Muscle layer of duodenum (tissue), 2 donors: ENCODE data around the gene MUSK.
"Not testable (repeated sequence)": the region's sequence is repeated elsewhere in the genome, so short reads cannot be mapped to it uniquely, and the experiment has no call there.

Experiments used
- H3K27ac ChIP-seq: one replicate; pipeline ENCODE4 v1.7.0; 2013; ENCODE audit warnings: mild to moderate bottlenecking, low read length
- H3K27me3 ChIP-seq: one replicate; pipeline ENCODE4 v1.7.0; 2013; ENCODE audit warnings: low read depth, mild to moderate bottlenecking, control low read depth, low read length
- H3K36me3 ChIP-seq, 2 donors: one replicate each; pipeline ENCODE4 v1.7.0; 2013; ENCODE audit warnings: low read length in 2 of 2, control low read depth in 1 of 2, mild to moderate bottlenecking in 1 of 2; ENCODE audit not compliant: insufficient read depth in 2 of 2, control insufficient read depth in 1 of 2
- H3K4me1 ChIP-seq, 2 donors: one replicate each; pipeline ENCODE4 v1.7.0; 2013; ENCODE audit warnings: low read length in 2 of 2, mild to moderate bottlenecking in 2 of 2, control low read depth in 1 of 2, moderate library complexity in 1 of 2; ENCODE audit not compliant: insufficient read depth in 2 of 2, control insufficient read depth in 1 of 2
- H3K4me3 ChIP-seq, 2 donors: one replicate each; pipeline ENCODE4 v1.7.0; 2013; ENCODE audit warnings: low read length in 2 of 2, low read depth in 1 of 2, mild to moderate bottlenecking in 1 of 2
- H3K9me3 ChIP-seq, 2 donors: one replicate each; pipeline ENCODE4 v1.7.0; 2013; ENCODE audit warnings: low read length in 2 of 2, control low read depth in 1 of 2, mild to moderate bottlenecking in 1 of 2; ENCODE audit not compliant: control insufficient read depth in 1 of 2
- donor health status: healthy.

The MUSK gene

DNA sequence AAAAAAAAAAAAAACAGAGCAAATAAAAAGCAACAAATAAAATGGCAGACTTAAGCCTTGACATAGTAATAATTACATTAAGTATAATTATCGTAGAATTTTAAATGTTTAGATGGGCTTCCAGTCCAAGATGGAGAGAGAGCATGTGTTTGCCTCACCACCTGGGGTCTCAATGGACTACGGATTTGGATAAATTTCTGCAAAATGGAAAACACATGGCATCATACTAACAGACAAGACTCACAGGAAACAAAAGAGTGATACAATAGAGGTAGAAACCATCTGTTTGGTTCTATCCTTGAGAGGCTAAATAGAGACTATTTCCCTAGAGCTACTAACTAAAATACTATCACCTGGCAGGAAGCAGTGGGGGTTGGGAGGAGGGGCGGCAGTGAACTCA lies 144.3 kb downstream of the MUSK start:
- Histone ChIP-seq H3K27me3 (no peaks in the 10 kb centered on the region), H3K36me3 (no peaks in the 10 kb centered on the region), H3K4me1 (no peaks in the 10 kb centered on the region), H3K27ac (no peak overlapping the region), H3K9me3 (no peaks in the 10 kb centered on the region), H3K4me3 (no peak overlapping the region)

- H3K36me3 ChIP-seq = no peaks in the 10 kb centered on the region
- no peaks in the 10 kb centered on the region for H3K27me3 ChIP-seq
- no peak overlapping the region for H3K27ac ChIP-seq
- H3K4me1 ChIP-seq = no peaks in the 10 kb centered on the region
- H3K4me3 ChIP-seq = no peak overlapping the region
- no peaks in the 10 kb centered on the region for H3K9me3 ChIP-seq
These were observed 145.6 kb downstream of the MUSK start for GRCh38 chr9:110814159-110814558.

GRCh38 chr9:110815361-110815760 lies 146.8 kb downstream of the MUSK start:
- no peaks in the 10 kb centered on the region for H3K36me3 ChIP-seq
- H3K27me3 ChIP-seq = no peaks in the 10 kb centered on the region
- H3K27ac ChIP-seq = no peak overlapping the region
- H3K9me3 ChIP-seq = no peaks in the 10 kb centered on the region
- no peaks in the 10 kb centered on the region for H3K4me1 ChIP-seq
- no peak overlapping the region for H3K4me3 ChIP-seq

- Histone ChIP-seq H3K9me3 (no peaks in the 10 kb centered on the region), H3K27ac (no peak overlapping the region), H3K27me3 (no peaks in the 10 kb centered on the region), H3K4me3 (no peak overlapping the region), H3K4me1 (no peaks in the 10 kb centered on the region), H3K36me3 (no peaks in the 10 kb centered on the region)
These were observed 151.8 kb downstream of the MUSK start for GRCh38 chr9:110820381-110820780.

DNA sequence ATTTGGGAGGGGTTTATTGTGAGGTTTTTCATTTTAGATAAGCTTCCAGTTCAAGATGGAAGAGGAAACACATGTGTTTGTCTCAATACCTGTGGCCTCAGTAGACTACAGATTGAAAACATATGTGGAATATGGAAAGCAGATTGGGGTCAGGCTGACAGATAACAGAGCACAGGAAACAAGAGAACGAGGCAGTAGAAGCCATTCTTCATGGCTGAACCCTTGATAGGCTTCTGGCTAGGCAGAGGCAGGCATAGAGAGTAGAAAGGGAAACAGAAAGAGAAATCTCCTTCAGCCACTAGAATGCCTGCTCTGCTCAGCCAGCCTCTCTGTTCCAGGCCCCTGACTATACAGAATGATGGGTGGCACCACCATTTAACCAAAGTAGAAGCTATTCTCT lies 152.5 kb downstream of the MUSK start:
- no peak overlapping the region for H3K27ac ChIP-seq
- H3K27me3 ChIP-seq = no peaks in the 10 kb centered on the region
- H3K4me1 ChIP-seq = no peaks in the 10 kb centered on the region
- no peak overlapping the region for H3K4me3 ChIP-seq
- no peaks in the 10 kb centered on the region for H3K36me3 ChIP-seq
- no peaks in the 10 kb centered on the region for H3K9me3 ChIP-seq

- H3K9me3 ChIP-seq, H3K4me1 ChIP-seq, H3K27me3 ChIP-seq, H3K4me3 ChIP-seq, H3K27ac ChIP-seq, H3K36me3 ChIP-seq: not testable (repeated sequence)
These were observed 156.5 kb downstream of the MUSK start for GRCh38 chr9:110825129-110825528.

- H3K4me1 ChIP-seq = no peaks in the 10 kb centered on the region
- no peak overlapping the region for H3K27ac ChIP-seq
- no peaks in the 10 kb centered on the region for H3K36me3 ChIP-seq
- no peak overlapping the region for H3K4me3 ChIP-seq
- no peaks in the 10 kb centered on the region for H3K27me3 ChIP-seq
- H3K9me3 ChIP-seq = no peaks in the 10 kb centered on the region
These were observed 157.4 kb downstream of the MUSK start for GRCh38 chr9:110825950-110826349.

GRCh38 chr9:110826400-110826799 lies 157.8 kb downstream of the MUSK start:
- not testable (repeated sequence) for H3K36me3 ChIP-seq, H3K4me1 ChIP-seq, H3K9me3 ChIP-seq, H3K27me3 ChIP-seq, H3K4me3 ChIP-seq, H3K27ac ChIP-seq

- H3K36me3 ChIP-seq = no peaks in the 10 kb centered on the region
- no peaks in the 10 kb centered on the region for H3K4me1 ChIP-seq
- no peak overlapping the region for H3K4me3 ChIP-seq
- H3K27ac ChIP-seq = no peak overlapping the region
- H3K9me3 ChIP-seq = no peaks in the 10 kb centered on the region
- H3K27me3 ChIP-seq = no peaks in the 10 kb centered on the region
These were observed 159.7 kb downstream of the MUSK start for GRCh38 chr9:110828264-110828663.

DNA sequence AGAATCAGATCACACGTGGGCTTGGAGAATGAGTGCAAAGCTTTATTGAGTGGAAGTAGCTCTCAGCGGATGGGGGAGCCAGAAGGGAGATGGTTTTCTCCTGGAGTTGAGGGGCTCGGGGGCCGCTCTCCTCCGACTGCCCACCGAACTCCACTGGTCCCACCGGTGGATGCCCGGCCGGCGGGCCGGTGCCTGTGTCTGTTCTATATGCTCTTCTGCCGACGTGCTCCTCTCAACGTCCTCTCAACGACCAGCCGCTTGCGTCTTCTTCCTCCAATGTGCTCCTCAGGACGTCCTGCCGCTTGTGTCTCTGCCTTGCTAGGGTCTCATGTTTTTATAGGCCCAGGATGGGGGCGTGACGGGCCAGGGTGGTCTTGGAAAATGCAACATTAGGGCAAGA lies 161.9 kb downstream of the MUSK start:
- Histone ChIP-seq H3K27ac (no peak overlapping the region), H3K4me3 (no peak overlapping the region), H3K9me3 (no peaks in the 10 kb centered on the region), H3K36me3 (no peaks in the 10 kb centered on the region), H3K4me1 (no peaks in the 10 kb centered on the region), H3K27me3 (no peaks in the 10 kb centered on the region)

DNA sequence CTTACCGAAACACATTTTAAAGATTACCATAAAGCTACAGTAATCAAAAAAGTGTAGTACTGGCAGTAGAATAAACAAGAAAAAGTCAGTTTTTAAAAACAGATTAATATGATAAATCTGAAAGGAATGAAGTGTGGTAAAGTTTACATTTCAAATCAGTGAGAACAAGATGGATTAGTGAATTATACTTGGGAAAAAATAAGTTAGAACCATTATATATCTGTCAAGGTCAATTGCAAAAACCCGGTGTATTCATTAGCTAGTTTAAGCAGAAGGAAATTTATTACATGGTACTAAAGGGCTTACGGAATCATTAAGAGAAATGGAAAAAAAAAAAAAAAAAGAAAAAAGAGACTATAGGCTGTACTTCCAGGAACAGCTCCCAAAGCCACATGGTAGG lies 164.3 kb downstream of the MUSK start:
- Histone ChIP-seq H3K4me1 (no peaks in the 10 kb centered on the region), H3K27me3 (no peaks in the 10 kb centered on the region), H3K4me3 (no peak overlapping the region), H3K36me3 (no peaks in the 10 kb centered on the region), H3K9me3 (no peaks in the 10 kb centered on the region), H3K27ac (no peak overlapping the region)

- no peak overlapping the region for H3K4me3 ChIP-seq
- H3K27me3 ChIP-seq = no peaks in the 10 kb centered on the region
- H3K27ac ChIP-seq = no peak overlapping the region
- no peaks in the 10 kb centered on the region for H3K9me3 ChIP-seq
- H3K4me1 ChIP-seq = no peaks in the 10 kb centered on the region
- H3K36me3 ChIP-seq = no peaks in the 10 kb centered on the region
These were observed 166.8 kb downstream of the MUSK start for GRCh38 chr9:110835404-110835803.
